Measurements from ENCODE around the gene KMT5C. TPM values are rescaled to one million over a fixed set of nuclear protein-coding genes. Genes with fewer than 3 reads are reported as not detected.

Gene KMT5C
- polyA plus RNA-seq, 6 donors from 2014 or later, result 0.83 to 2.4 (median 1.3) TPM; not detected in 1

- DNase-seq (no peak), ATAC-seq (ENCODE audit: low read depth in 2 of 2) (no peak)
- Mint-ChIP-seq H3K36me3 (no peaks in the 10 kb centered on the region), H3K27ac (peak overlapping the region in 1 of 6 donors; percentile 44), H3K9me3 (no peaks in the 10 kb centered on the region), H3K4me3 (no peak overlapping the region), H3K27me3 (peaks cover 0 to under 1% (median 0%) of the 10 kb centered on the region in 3 donors), H3K4me1 (peaks cover 0 to 5% (median 3%) of the 10 kb centered on the region in 3 donors)
Observed at GRCh38 chr19:55308281-55308680, 31.4 kb upstream of the KMT5C start.

- no peak for ATAC-seq (ENCODE audit: low read depth in 2 of 2)
- Mint-ChIP-seq H3K36me3 (no peaks in the 10 kb centered on the region), H3K9me3 (no peaks in the 10 kb centered on the region), H3K27me3 (peaks cover 0 to 4% (median 0%) of the 10 kb centered on the region in 3 donors), H3K4me1 (peaks cover 0 to 5% (median 3%) of the 10 kb centered on the region in 3 donors), H3K4me3 (peak overlapping the region in 1 of 8 donors; percentile 56), H3K27ac (no peak overlapping the region)
- no peak for DNase-seq
Observed at GRCh38 chr19:55309448-55309847, 30.2 kb upstream of the KMT5C start.

- ATAC-seq (ENCODE audit: low read depth in 2 of 2) (no peak), DNase-seq (no peak)
- no peaks in the 10 kb centered on the region for H3K36me3 Mint-ChIP-seq
- H3K27ac Mint-ChIP-seq, result no peak overlapping the region
- H3K4me3 Mint-ChIP-seq, result no peak overlapping the region
- H3K27me3 Mint-ChIP-seq, result peaks cover 0 to 4% (median 0%) of the 10 kb centered on the region in 3 donors
- peaks cover 0 to under 1% (median 0%) of the 10 kb centered on the region in 3 donors for H3K4me1 Mint-ChIP-seq
- H3K9me3 Mint-ChIP-seq, result no peaks in the 10 kb centered on the region
Observed at GRCh38 chr19:55310498-55310897, 29.2 kb upstream of the KMT5C start.

GRCh38 chr19:55311397-55311796 lies 28.3 kb upstream of the KMT5C start:
- Mint-ChIP-seq H3K27ac (no peak overlapping the region), H3K4me1 (no peaks in the 10 kb centered on the region), H3K9me3 (no peaks in the 10 kb centered on the region), H3K27me3 (peaks cover 0 to 4% (median 2%) of the 10 kb centered on the region in 3 donors), H3K36me3 (no peaks in the 10 kb centered on the region), H3K4me3 (no peak overlapping the region)
- ATAC-seq (ENCODE audit: low read depth in 2 of 2) (no peak), DNase-seq (no peak)

- Mint-ChIP-seq H3K9me3 (no peaks in the 10 kb centered on the region), H3K4me3 (no peak overlapping the region), H3K4me1 (no peaks in the 10 kb centered on the region), H3K36me3 (no peaks in the 10 kb centered on the region), H3K27me3 (peaks cover 0 to 6% (median 4%) of the 10 kb centered on the region in 3 donors), H3K27ac (no peak overlapping the region)
- ATAC-seq (ENCODE audit: low read depth in 2 of 2) (no peak), DNase-seq (no peak)
Observed at GRCh38 chr19:55311797-55312196, 27.9 kb upstream of the KMT5C start.

- peaks cover 0 to 6% (median 4%) of the 10 kb centered on the region in 3 donors for H3K27me3 Mint-ChIP-seq
- DNase-seq (no peak), ATAC-seq (ENCODE audit: low read depth in 2 of 2) (no peak)
- H3K4me3 Mint-ChIP-seq, result no peak overlapping the region
- no peaks in the 10 kb centered on the region for H3K4me1 Mint-ChIP-seq
- H3K36me3 Mint-ChIP-seq, result no peaks in the 10 kb centered on the region
- peak overlapping the region in 1 of 6 donors; percentile 19 for H3K27ac Mint-ChIP-seq
- no peaks in the 10 kb centered on the region for H3K9me3 Mint-ChIP-seq
Observed at GRCh38 chr19:55312621-55313512, 26.8 kb upstream of the KMT5C start.

- no peak for DNase-seq
- no peaks in the 10 kb centered on the region for H3K36me3 Mint-ChIP-seq
- no peak for ATAC-seq (ENCODE audit: low read depth in 2 of 2)
- no peaks in the 10 kb centered on the region for H3K4me1 Mint-ChIP-seq
- no peaks in the 10 kb centered on the region for H3K9me3 Mint-ChIP-seq
- peaks cover 0 to 6% (median 4%) of the 10 kb centered on the region in 3 donors for H3K27me3 Mint-ChIP-seq
- H3K27ac Mint-ChIP-seq, result no peak overlapping the region
- no peak overlapping the region for H3K4me3 Mint-ChIP-seq
Observed at GRCh38 chr19:55314396-55314795, 25.3 kb upstream of the KMT5C start.

GRCh38 chr19:55315956-55316525 lies 23.6 kb upstream of the KMT5C start:
- no peaks in the 10 kb centered on the region for H3K36me3 Mint-ChIP-seq
- DNase-seq, result no peak
- no peaks in the 10 kb centered on the region for H3K4me1 Mint-ChIP-seq
- no peak for ATAC-seq (ENCODE audit: low read depth in 2 of 2)
- H3K27me3 Mint-ChIP-seq, result peaks cover 3 to 15% (median 4%) of the 10 kb centered on the region in 3 donors
- H3K4me3 Mint-ChIP-seq, result no peak overlapping the region
- H3K9me3 Mint-ChIP-seq, result no peaks in the 10 kb centered on the region
- no peak overlapping the region for H3K27ac Mint-ChIP-seq

- H3K36me3 Mint-ChIP-seq, result no peaks in the 10 kb centered on the region
- H3K9me3 Mint-ChIP-seq, result no peaks in the 10 kb centered on the region
- ATAC-seq (ENCODE audit: low read depth in 2 of 2) (no peak), DNase-seq (no peak)
- no peak overlapping the region for H3K4me3 Mint-ChIP-seq
- no peak overlapping the region for H3K27ac Mint-ChIP-seq
- H3K4me1 Mint-ChIP-seq, result no peaks in the 10 kb centered on the region
- H3K27me3 Mint-ChIP-seq, result peaks cover 4 to 21% (median 9%) of the 10 kb centered on the region in 3 donors
Observed at GRCh38 chr19:55316646-55317045, 23.0 kb upstream of the KMT5C start.

- no peak overlapping the region for H3K4me3 Mint-ChIP-seq
- no peaks in the 10 kb centered on the region for H3K4me1 Mint-ChIP-seq
- H3K27ac Mint-ChIP-seq, result no peak overlapping the region
- ATAC-seq (ENCODE audit: low read depth in 2 of 2), result no peak
- no peaks in the 10 kb centered on the region for H3K9me3 Mint-ChIP-seq
- H3K27me3 Mint-ChIP-seq, result peaks cover 4 to 40% (median 30%) of the 10 kb centered on the region in 3 donors
- no peak for DNase-seq
- no peaks in the 10 kb centered on the region for H3K36me3 Mint-ChIP-seq
Observed at GRCh38 chr19:55319785-55320184, 19.9 kb upstream of the KMT5C start.

- Mint-ChIP-seq H3K27ac (no peak overlapping the region), H3K4me3 (no peak overlapping the region), H3K36me3 (no peaks in the 10 kb centered on the region), H3K9me3 (no peaks in the 10 kb centered on the region), H3K27me3 (peaks cover 4 to 46% (median 33%) of the 10 kb centered on the region in 3 donors), H3K4me1 (no peaks in the 10 kb centered on the region)
- no peak for DNase-seq
- ATAC-seq (ENCODE audit: low read depth in 2 of 2), result no peak
Observed at GRCh38 chr19:55320844-55321419, 18.7 kb upstream of the KMT5C start.

- ATAC-seq (ENCODE audit: low read depth in 2 of 2), result no peak
- Mint-ChIP-seq H3K36me3 (no peaks in the 10 kb centered on the region), H3K9me3 (no peaks in the 10 kb centered on the region), H3K4me1 (no peaks in the 10 kb centered on the region), H3K27ac (peak overlapping the region in 1 of 6 donors; percentile 10), H3K4me3 (peak overlapping the region in 1 of 8 donors; percentile 64), H3K27me3 (peaks cover 4 to 49% (median 33%) of the 10 kb centered on the region in 3 donors)
- no peak for DNase-seq
Observed at GRCh38 chr19:55321466-55322137, 18.1 kb upstream of the KMT5C start.

- H3K36me3 Mint-ChIP-seq, result no peaks in the 10 kb centered on the region
- no peaks in the 10 kb centered on the region for H3K9me3 Mint-ChIP-seq
- ATAC-seq (ENCODE audit: low read depth in 2 of 2), result no peak
Observed at GRCh38 chr19:55322204-55322885, 17.3 kb upstream of the KMT5C start.

More at GRCh38 chr19:55322204-55322885, 17.3 kb upstream of the KMT5C start:
- no peaks in the 10 kb centered on the region for H3K4me1 Mint-ChIP-seq
- no peak overlapping the region for H3K4me3 Mint-ChIP-seq
- no peak for DNase-seq
- H3K27me3 Mint-ChIP-seq, result peaks cover 4 to 46% (median 33%) of the 10 kb centered on the region in 3 donors
- peak overlapping the region in 1 of 6 donors; percentile 22 for H3K27ac Mint-ChIP-seq

Measured in naive B cell (primary cell).